KBM-7 (cell line): ENCODE measurements around the gene PSD4.
A peak's percentile ranks its signal among the peaks of the same experiment; 100 is the strongest.

ENCODE experiments used
- DNase-seq: peaks from one replicate; pipeline ENCODE4 v3.0.0-alpha.2; 2015
- in situ Hi-C: fragments of 300-500 bp; cut with MboI; formaldehyde crosslinking; loops from 2 replicates; pipeline ENCODE4 v1.14.3; 2020; ENCODE audit warnings: low sequenced_read_pairs, low pct_unique_long_range_greater_than_20kb, mixed read lengths

Gene PSD4

DNA sequence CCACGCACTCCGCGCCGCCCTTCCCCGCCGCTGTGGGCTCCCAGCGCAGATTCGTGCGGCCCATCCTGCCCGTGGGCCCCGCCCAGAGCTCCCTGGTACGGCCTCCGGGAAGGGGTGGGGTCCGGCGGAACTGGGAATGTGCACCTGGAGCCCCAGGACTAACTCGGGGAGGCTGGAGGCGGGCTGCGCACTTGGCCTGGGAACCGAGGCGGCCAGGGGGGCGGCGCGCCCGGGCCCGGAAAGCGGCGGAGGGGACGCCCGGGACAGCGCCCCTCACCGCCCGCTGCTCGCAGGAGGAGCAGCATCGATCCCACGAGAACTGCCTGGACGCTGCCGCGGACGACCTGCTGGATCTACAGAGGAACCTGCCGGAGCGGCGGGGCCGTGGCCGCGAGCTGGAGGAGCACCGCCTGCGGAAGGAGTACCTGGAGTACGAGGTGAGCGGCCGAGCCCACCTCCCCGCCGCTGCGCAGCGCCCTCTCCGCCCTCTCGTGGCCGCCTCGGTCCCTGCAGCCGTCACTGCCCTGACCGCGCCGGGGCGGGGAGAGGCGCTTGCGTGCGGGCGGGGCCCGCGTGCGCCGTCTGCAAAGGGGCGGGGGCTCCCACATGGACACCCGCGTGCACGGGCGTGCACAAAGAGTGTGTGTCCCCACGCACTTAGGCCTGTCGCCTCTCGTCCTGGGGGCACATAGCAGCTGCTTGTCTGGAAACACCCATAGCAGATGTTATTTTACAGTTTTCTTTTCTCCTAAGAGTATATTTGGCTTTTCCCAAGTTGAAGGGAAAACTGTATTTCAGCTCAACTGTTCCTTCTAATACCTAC lies 25.2 kb downstream of the PSD4 start:
- in situ Hi-C loops = no loop called here
- DNase-seq = no peak

DNA sequence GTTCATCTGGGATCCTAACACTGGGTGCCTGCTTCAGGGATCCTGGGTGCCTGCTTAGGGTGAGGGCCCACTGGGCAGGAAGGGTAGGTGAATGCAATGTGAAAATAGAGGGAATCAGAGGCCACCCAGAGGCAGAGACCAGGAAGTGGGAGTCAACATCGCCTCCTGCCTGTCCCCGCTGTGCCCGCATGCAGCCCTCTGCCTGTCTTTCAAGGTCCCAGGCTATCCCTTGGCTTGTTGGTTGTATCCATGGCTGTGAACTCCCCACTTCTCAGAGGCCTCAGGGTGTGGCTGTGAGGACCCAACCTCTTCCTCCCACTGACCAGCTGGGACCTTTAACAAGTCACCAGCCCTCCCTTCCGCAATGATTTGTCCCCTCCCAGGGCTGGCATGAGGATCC lies 26.5 kb downstream of the PSD4 start:
- in situ Hi-C loops = no loop called here

DNA sequence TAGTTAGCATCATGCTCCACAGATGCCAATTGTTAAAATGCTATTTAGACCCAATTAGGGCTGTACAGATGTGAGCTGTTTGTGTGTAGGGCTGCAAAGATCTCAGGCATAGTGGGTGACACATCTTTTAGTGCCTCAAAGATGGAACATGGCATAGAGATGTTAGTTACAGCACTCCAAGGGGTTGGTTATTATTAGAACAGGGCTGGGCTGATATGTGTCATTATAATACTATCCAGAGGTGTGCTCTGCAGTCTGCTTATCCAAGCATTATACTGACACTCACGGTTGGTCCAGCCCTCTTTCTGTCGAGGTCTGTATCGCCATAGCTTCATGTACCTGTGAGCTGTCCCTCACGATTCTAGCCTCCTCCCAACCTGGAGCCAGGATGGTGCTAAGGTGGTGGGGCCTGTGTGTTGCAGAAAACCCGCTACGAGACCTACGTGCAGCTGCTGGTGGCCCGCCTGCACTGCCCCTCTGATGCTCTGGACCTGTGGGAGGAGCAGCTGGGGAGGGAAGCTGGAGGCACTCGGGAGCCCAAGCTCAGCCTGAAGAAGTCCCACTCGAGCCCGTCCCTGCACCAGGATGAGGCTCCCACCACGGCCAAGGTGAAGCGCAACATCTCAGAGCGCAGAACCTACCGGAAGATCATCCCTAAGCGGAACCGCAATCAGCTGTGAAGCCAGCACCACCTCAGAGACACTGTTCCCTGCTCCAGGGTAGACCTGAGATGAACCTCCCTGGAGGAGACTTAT lies 27.1 kb downstream of the PSD4 start:
- no peak for DNase-seq
- in situ Hi-C loops = no loop called here

More for the DNA sequence above, 26.5 kb downstream of the PSD4 start:
- no peak for DNase-seq

DNA sequence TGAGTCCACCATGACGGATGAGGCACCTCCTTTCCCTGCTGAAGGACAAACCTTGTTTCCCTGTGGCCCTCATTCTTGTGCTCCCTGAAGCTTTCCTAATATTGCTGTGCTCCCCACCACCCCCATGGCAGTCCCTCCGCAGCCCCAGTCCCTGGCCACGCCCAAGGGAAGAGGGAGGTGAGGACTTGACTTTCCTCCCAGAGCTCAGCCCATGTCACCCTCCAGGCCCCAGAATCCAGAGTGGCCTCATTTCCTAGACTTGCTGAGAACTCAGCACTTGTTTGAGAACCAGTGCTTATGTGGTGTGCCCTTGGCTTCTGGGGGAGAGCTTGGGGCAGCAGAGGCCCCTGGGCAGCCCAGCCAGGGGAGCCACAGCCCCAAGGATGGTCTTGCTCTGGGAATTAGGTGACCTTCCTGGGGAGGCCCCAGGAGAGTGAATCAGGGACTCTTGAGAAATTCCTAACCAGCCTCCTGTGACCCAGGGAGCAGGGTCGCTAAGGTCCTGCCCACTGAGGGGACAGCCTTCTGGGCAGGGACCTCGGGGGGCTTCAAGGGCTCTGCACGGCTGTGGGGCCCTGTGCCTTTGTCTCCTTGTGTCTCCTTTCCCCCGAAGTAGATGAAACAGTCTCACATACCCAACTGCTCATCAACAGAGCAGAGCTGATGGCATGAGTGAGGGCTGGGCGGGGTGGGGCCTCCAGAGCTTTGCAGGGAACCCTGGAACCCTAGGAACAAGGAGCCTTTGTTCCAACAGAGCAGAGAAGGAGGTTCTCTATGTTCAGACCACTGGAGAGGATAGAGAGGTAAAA lies 27.9 kb downstream of the PSD4 start:
- no peak for DNase-seq
- in situ Hi-C loops = no loop called here

DNA sequence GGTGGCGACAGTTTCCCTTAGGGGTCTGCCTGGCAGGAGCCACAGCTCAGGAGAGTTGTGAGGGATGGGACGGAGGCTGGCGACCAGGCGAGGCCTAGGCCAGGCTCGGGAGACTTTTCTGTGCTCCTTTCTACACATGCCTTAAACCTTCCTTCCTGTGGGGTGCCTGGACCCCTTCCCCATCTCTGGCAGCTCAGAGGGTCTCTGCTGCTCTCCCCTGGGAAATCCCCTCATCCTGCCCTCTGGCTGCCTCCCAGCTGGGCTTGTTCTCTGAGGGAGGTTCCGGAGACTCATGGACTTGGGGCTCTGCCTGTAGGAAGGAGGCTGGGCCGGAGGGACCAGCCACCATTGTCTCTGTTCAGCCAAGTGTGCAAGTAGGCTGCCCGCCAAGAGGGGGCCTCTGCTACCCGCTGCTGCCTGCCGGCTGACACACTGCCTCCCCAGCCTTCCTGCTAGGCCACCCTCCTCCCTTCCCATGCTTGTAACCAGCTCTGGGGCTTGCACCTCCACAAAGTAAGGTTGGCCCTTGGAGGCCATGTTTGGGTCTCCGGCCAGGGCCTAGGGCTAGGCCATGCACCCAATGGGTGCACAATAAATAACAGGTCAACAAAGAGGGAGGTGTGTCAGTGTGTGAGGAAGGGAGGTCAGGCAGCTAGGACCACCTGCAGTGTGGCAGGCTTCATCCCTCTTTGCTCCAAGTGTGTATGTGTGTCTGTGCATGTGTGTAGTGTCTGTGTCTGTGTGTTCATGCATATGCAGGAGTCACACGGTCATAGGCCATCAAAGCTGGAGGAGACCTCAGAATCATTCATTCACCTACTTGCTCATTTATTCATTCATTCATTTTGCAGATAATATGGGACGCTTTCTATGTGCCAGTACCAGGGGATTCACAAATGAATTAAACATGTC lies 28.8 kb downstream of the PSD4 start:
- in situ Hi-C loops = no loop called here
- no peak for DNase-seq

DNA sequence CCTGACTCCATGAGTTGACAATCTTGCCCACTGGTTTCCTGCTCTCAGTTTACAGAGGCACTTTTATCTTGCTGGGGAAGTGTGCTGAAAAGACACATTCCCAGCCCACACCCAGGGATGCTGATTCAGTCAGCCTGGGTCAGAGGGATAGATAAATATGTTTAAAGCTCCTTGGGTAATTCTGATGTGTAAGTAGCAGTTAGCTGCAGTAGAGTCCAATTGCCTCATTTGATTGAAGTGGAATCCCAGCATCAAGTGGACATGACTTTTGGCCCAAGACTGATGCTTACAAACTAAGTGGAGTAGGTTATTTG lies 29.4 kb downstream of the PSD4 start:
- in situ Hi-C loops = no loop called here

DNA sequence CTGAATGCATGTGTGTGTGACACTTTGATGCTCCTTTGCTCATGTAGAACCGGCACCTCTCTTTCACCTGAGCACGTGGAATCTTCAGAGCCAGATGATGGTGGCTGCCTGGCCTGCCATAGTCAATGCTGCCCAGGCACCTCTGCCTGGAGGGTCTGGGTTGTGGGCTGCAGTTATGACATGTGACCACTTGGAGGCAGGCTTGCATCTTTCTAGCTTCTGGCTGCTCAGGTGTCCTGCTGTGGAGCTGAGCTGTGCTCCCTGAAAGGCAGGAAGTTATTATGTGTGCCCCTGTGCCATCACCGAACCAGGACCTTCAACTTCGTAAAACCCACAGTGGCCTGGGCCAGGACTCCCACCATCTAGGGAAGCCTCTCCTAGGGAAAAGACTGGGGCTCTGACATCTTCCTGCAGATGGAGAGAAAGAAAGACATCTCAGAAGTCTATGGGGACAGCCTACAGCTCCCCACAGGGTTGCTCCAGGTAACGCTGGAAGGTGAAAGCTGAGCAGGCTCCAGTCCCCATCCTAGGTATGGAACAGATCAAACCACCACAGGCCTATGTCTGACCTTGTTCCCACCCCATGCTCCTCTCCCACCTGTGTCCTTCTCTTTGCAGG lies 30.2 kb downstream of the PSD4 start:
- peak; percentile 88 for DNase-seq
- in situ Hi-C loops = no loop called here

More for the DNA sequence above, 29.4 kb downstream of the PSD4 start:
- no peak for DNase-seq

DNA sequence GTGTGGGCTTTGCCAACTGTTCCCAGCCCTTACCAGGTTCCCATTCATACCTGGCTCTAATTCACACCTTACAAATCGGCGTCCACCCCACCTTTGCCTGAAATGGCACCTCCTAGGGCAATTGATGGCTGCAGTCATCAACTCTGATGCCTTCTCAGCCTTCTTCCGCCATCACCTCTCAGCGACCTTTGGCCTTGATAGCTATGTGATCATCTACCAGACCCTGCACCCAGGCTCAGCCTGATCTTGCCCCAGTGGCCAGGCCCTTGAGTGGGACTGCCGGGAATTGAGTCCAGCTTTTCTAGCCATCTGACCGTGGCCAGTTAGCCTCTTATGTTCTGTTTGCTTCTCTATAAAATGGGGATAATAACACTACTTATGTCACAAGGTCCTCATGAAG lies 32.5 kb downstream of the PSD4 start:
- no peak for DNase-seq
- in situ Hi-C loops = no loop called here

DNA sequence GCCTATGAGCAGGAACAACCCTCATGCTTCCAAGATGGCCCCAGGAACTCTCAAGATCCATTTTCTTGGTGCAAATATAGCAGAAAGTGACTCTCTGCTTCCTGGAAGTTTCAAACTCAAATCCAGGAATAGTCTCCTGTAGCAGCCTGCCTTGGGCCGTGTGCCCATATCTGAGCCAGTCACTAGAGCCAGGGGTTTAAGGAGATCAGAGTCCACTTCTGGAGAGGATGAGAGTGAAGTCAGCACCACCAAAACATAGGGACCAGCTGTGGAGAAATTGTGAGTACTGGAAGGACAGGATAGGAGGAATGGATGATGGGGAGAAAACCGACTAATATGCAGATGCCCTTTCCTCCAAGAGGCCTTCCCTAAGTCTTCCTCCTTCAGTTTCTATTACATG lies 33.2 kb downstream of the PSD4 start:
- DNase-seq = no peak
- in situ Hi-C loops = no loop called here

DNA sequence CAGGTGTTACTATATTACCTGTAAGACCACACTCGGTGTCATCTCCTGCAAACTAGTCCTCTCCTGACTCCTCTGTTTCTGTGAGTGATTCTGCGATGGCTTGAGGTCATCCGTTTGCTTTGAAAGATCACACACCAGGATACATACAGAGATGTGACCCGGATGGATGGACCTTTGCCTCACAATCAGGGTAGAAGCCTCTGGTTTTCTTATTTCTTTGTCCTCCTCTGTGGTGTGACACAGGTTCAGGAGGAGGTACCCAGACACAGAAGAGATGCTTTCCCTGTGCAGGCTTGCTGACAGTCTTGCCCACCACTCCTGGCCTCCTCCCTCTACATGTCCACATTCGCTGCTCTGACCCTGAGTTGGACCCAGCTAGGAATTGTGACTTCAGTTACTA lies 34.6 kb downstream of the PSD4 start:
- no peak for DNase-seq
- in situ Hi-C loops = no loop called here

DNA sequence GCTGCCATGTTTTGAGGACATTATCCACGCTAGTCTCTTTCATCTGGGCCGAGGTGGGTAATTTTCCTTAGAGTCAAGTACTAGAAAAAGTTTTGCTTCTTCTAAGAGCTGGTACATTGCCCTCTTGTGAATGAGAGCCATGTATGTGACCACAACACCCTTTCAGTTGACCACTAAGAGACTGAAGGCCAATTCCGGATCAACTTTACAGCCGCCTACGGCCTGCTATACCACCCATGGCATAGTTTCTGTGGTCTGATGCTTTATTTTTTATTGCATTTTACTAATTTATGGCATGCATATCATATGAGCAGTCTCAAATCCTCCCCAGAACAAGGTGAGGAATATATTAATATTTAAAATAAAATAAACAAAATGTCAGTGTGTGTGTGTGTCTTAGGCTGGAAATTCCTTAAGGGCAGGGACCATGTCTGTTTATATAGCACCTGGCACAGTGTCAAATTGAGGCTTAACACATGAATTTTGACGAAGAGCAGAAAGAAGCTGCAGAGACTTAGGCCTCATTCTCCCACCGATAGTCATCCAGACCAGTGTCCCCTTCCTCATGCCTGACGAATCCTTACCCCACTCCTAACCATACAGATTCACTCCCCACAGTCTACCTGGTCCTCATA lies 35.4 kb downstream of the PSD4 start:
- DNase-seq = no peak
- in situ Hi-C loops = no loop called here

DNA sequence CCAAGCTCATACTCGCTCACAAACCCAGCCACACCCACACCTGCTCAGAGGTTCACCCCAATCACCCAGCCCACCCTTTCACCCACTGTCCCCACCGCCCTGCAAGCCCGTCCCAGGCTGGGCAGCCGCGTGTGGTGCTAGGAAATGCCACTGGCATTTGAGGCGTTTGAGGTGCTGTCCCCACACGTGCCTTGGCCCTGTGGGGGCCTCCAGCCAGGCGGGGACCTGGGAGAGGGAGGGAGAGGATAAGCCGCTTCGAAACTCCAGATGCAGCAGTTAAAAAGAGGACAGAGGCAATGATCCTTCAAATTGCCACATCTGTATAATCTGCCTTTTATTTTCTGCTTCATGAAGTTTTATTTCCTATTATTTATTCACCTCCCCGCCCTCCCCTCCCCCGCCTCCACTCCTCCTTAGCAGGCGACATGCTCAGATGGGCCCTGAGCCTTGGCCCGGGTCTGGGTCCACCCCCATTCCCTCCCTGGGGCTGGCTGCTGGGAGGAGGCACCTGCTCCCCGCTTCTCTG lies 35.9 kb downstream of the PSD4 start:
- in situ Hi-C loops = no loop called here
- DNase-seq = no peak

DNA sequence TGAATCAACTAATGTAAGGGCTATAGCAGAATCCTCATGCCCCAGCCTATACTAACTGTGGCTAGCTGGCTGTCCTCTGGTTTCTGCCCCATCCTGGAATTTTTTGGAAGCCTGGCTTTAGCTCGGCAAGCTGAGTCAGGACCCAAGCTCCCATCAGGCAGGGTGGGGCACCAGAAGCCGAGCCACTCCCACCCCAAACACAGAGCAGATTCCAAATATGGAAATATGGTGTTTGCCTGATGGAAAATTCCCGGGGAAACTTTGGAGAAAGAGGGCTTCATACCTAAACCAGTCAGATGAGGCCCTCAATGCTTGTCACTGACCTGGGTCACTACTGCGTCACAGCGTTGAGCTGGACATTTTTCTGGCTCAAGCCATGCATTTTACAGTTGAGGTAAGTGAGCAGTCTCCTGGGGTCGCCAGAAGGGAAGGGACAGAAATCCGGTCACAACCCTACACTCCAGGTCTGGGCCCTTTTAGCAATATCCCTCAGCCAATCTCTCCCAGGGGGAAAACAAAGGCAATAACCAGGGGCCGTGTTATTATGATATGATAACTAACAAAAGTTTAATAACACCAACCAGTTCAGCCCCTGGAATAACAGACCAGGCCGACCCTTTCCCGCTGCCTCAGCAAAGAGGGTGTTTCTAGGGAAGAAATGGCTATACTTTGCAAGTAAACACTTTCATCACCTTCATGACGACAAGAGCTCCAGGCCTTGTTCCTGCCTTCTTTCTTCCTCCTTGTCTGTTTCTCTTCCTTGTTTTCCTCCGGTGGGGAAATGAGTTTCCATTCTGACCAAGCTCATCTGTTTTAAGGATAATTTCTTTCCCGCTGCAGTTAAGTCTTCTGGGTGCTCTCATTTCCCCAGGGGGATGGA lies 37.7 kb downstream of the PSD4 start:
- in situ Hi-C loops = no loop called here
- DNase-seq = no peak

DNA sequence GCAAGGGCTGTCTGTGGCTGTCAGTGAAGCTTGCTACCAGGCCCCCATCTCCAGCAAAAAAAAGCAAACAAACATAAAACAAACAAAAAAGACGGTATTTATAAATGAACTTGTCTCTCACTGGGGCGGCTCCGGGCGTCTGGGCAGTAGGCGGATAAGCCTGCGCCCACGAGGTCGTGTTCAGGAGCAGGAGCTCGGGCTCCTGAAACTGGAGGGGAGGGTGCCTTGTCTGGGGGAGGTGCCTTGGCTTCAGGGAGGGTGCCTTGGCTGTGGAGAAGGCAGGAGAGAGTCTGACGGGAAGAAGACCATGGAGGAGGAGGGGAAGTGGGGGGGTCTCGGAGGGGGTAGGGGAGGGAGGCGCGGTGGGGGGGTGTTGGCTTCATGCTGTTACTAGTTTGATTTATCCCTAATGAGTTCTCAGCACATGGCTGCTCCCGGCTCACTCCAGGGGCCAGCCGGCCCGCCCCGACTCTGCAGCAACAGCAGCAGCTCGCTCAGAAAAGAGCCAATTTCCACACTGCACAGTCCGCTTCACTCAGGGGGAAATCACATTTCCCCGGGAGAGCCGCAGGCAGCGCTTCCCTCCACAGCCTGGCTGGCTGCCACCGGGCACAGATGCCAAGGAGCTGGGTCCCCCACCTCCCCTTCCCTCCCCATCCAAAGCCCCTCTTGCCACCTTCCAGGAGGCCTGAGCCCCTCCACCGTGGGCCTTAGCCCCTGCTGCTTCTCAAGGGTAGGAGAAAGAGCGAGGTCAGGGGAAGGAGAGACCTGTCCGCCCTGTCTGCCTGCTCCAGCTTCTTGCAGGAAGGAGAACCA lies 38.7 kb downstream of the PSD4 start:
- in situ Hi-C loops = no loop called here
- no peak for DNase-seq

DNA sequence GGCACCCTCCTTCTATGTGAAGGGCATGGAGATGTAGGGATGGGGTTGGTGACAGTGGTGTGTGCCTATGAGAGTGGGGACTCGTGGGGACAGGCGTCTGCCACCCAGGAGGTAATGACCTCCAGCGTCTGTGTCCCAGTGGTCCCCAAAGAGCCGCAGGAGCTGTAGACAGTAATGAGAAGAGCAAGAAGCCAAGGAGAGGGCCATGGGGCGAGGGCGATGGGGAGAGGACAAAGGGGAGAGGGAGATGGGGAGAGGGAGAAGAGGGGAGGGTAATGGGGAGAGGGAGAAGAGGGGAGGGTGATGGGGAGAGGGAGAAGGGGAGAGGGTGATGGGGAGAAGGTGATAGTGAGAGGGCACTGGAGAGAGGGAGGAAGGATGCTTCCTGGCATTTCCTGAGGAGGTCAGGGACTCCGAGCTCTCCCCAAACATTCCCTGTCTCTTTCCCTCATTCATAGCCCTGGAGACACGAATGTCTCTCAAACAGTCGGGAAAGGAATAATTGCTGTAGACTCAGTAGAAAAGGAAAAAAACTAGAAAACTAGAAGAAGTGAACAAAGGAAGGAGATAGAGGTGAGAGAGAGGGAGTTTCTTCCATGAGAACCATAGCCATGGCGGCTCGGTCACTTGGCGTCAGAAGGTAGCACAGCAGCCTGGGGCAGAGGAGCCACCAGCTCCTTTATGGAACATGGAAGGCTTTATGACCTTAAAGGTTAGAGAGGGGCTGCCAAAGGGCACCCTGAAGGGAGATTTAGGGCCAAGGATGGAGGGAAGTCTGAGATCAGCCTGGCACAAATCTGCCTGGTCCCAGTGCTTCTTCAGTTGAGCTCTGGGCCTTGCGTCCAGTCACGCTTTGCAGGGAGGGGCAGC lies 39.5 kb downstream of the PSD4 start:
- no peak for DNase-seq
- in situ Hi-C loops = no loop called here
